HEK293 (cell line): ENCODE measurements around the gene RIMKLB.
A peak's percentile ranks its signal among the peaks of the same experiment; 100 is the strongest.

Experiments
- CTCF ChIA-PET: fragments of 350-600 bp; formaldehyde crosslinking; extraction: SDS; loops from one replicate; lab custom pipeline; 2021; ENCODE audit warnings: antibody characterized with exemption; lab: Yijun Ruan, JAX
- POLR2A ChIA-PET: fragments of 300-600 bp; formaldehyde crosslinking; extraction: SDS; loops from one replicate; lab custom pipeline; 2020; ENCODE audit warnings: antibody characterized with exemption, inconsistent platforms; lab: Yijun Ruan, JAX
- H3K27ac ChIP-seq: fragments of 200-500 bp; sonication (Bioruptor generic); 2 replicates; pipeline ENCODE4 v1.5.1; 2014; ENCODE audit warnings: low read depth, low read length, control low read depth, inconsistent platforms; ENCODE audit errors: extremely low read depth
- H3K36me3 ChIP-seq, 2 experiments: fragments of 200-500 bp in 1 of 2; sonication (Bioruptor generic) in 1 of 2; 1 replicate in 1 of 2; 2 replicates in 1 of 2; pipeline ENCODE4 v1.5.1; 2014 to 2017; ENCODE audit warnings: inconsistent platforms in 2 of 2, low read length in 2 of 2; ENCODE audit not compliant: control insufficient read depth in 2 of 2, insufficient read depth in 1 of 2
- H3K4me1 ChIP-seq: fragments of 200-500 bp; sonication (Bioruptor generic); 2 replicates; pipeline ENCODE4 v1.5.1; 2014; ENCODE audit warnings: mild to moderate bottlenecking, low read length, inconsistent platforms; ENCODE audit not compliant: control insufficient read depth, insufficient read depth
- H3K4me3 ChIP-seq: 2 replicates; pipeline ENCODE4 v1.5.1; 2011; ENCODE audit warnings: low read depth, mild to moderate bottlenecking, control low read depth, low read length, moderate library complexity
- H3K9me3 ChIP-seq: fragments of 200-500 bp; sonication (Bioruptor generic); 2 replicates; pipeline ENCODE4 v1.5.1; 2014; ENCODE audit warnings: low read depth, low read length, inconsistent platforms; ENCODE audit not compliant: control insufficient read depth, insufficient read depth
- MZF1 ChIP-seq: fragments of 450-650 bp; formaldehyde crosslinking; IDR thresholded peaks from 2 replicates; pipeline ENCODE4 v1.5.1; 2017; ENCODE audit warnings: missing biosample characterization, missing genetic modification characterization, borderline replicate concordance
- SP2 ChIP-seq: fragments of 450-650 bp; formaldehyde crosslinking; IDR thresholded peaks from 2 replicates; pipeline ENCODE4 v1.5.1; 2016; ENCODE audit warnings: missing biosample characterization, missing genetic modification characterization
- WT1 ChIP-seq: fragments of 450-650 bp; formaldehyde crosslinking; IDR thresholded peaks from 2 replicates; pipeline ENCODE4 v1.5.1; 2016; ENCODE audit warnings: missing biosample characterization, missing genetic modification characterization
- ZEB2 ChIP-seq: fragments of 450-650 bp; formaldehyde crosslinking; IDR thresholded peaks from 2 replicates; pipeline ENCODE4 v1.5.1; 2016; ENCODE audit warnings: missing biosample characterization, missing genetic modification characterization
- ZNF10 ChIP-seq: fragments of 450-650 bp; formaldehyde crosslinking; IDR thresholded peaks from 2 replicates; pipeline ENCODE4 v1.5.1; 2017; ENCODE audit warnings: missing biosample characterization, missing genetic modification characterization
- ZNF138 ChIP-seq: fragments of 450-650 bp; formaldehyde crosslinking; IDR thresholded peaks from 2 replicates; pipeline ENCODE4 v1.5.1; 2016; ENCODE audit warnings: missing biosample characterization, missing genetic modification characterization, borderline replicate concordance
- ZNF155 ChIP-seq: fragments of 450-650 bp; formaldehyde crosslinking; IDR thresholded peaks from 2 replicates; pipeline ENCODE4 v1.5.1; 2016; ENCODE audit warnings: missing biosample characterization, missing genetic modification characterization
- ZNF221 ChIP-seq: fragments of 450-650 bp; formaldehyde crosslinking; IDR thresholded peaks from 2 replicates; pipeline ENCODE4 v1.5.1; 2017; ENCODE audit warnings: missing biosample characterization, missing genetic modification characterization, borderline replicate concordance
- ZNF37A ChIP-seq: fragments of 450-650 bp; IDR thresholded peaks from 2 replicates; pipeline ENCODE4 v1.5.1; 2018; ENCODE audit warnings: missing biosample characterization, missing genetic modification characterization
- ZNF473 ChIP-seq: fragments of 450-650 bp; formaldehyde crosslinking; IDR thresholded peaks from 2 replicates; pipeline ENCODE4 v1.5.1; 2017; ENCODE audit warnings: missing biosample characterization, missing genetic modification characterization
- ZNF600 ChIP-seq: fragments of 450-650 bp; formaldehyde crosslinking; IDR thresholded peaks from 2 replicates; pipeline ENCODE4 v1.5.1; 2016; ENCODE audit warnings: missing biosample characterization, missing genetic modification characterization
- ZNF785 ChIP-seq: fragments of 450-650 bp; formaldehyde crosslinking; IDR thresholded peaks from 2 replicates; pipeline ENCODE4 v1.5.1; 2016; ENCODE audit warnings: missing biosample characterization, missing genetic modification characterization
- ZSCAN23 ChIP-seq: fragments of 450-650 bp; formaldehyde crosslinking; IDR thresholded peaks from 2 replicates; pipeline ENCODE4 v1.5.1; 2016; ENCODE audit warnings: missing biosample characterization, missing genetic modification characterization
- ZXDB ChIP-seq: fragments of 450-650 bp; formaldehyde crosslinking; IDR thresholded peaks from 2 replicates; pipeline ENCODE4 v1.5.1; 2016; ENCODE audit warnings: missing biosample characterization, missing genetic modification characterization
- TF ChIP-seq, protein P1 (sequence below): fragments of 450-650 bp; formaldehyde crosslinking; IDR thresholded peaks from 2 replicates; pipeline ENCODE4 v1.5.1; 2017; ENCODE audit warnings: missing biosample characterization, missing genetic modification characterization
- TF ChIP-seq, protein P2 (sequence below): fragments of 450-650 bp; formaldehyde crosslinking; IDR thresholded peaks from 2 replicates; pipeline ENCODE4 v1.5.1; 2016; ENCODE audit warnings: missing biosample characterization, missing genetic modification characterization
- TF ChIP-seq, protein P3 (sequence below): fragments of 450-650 bp; formaldehyde crosslinking; IDR thresholded peaks from 2 replicates; pipeline ENCODE4 v1.5.1; 2017; ENCODE audit warnings: missing biosample characterization, missing genetic modification characterization
- TF ChIP-seq, protein P4 (sequence below): fragments of 450-650 bp; formaldehyde crosslinking; IDR thresholded peaks from 2 replicates; pipeline ENCODE4 v1.5.1; 2016; ENCODE audit warnings: missing biosample characterization, missing genetic modification characterization
- TF ChIP-seq, protein P5 (sequence below): fragments of 450-650 bp; formaldehyde crosslinking; IDR thresholded peaks from 2 replicates; pipeline ENCODE4 v1.5.1; 2017; ENCODE audit warnings: missing biosample characterization, mild to moderate bottlenecking, missing genetic modification characterization, moderate library complexity

Gene RIMKLB

DNA sequence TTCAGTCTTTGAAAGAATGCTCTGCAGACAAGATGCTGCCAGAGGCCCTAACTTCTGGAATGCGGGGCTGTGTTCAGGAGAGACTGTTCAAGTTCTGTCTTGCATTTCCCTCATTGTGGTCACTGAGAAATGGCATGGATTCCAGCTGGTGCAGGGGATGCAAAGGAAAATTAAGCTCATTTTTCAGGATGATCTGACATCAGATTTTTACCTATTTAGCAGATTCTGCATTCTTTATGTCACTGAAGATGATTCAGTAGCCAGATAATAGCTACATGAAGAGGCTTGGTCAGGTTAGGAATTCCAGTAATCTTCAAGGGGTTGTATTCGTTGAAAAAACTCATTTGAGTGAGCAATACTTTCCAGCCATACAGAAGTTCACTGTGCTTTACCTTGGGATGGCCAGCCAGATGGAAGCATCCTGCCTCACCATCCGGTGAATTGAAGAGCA, 19.1 kb upstream of the RIMKLB start:
- H3K9me3 ChIP-seq = no peaks in the 10 kb centered on the region
- no peak overlapping the region for H3K4me3 ChIP-seq
- ChIA-PET POLR2A (interaction anchor here (0.6 kb wide), 1 partner anchor 134 kb away, joined by 3 read pairs; no protein-coding TSS in a partner anchor), CTCF (interaction anchor here (0.6 to 4.9 kb wide), 7 partner anchors 21 to 350 kb away, joined by 3 to 22 read pairs (median 4); no protein-coding TSS in a partner anchor)
- no peaks in the 10 kb centered on the region for H3K4me1 ChIP-seq
- no peak overlapping the region for H3K27ac ChIP-seq
- H3K36me3 ChIP-seq = no peaks in the 10 kb centered on the region
- TF ChIP-seq ZNF221 (tag by site-specific recombination) = no peak

DNA sequence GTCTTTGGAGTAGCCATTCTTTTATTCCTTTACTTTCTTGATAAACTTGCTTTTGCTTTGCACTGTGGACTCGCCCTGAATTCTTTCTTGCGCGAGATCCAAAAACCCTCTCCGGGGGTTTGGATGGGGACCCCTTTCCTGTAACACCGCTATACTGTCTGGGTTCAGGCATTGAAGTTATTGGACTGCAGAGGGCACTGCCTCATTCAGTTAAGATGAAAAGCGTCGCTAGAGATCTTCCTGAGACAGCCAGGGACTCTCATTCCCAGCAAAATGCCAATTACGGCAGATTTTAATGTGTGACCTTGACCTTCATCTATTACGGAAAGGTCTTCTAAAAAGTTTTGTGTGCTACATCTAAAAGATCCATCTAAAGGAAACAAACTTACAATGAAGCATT, 17.3 kb upstream of the RIMKLB start:
- Histone ChIP-seq H3K36me3 (no peaks in the 10 kb centered on the region), H3K9me3 (no peaks in the 10 kb centered on the region), H3K4me3 (no peak overlapping the region), H3K27ac (no peak overlapping the region), H3K4me1 (no peaks in the 10 kb centered on the region)
- TF ChIP-seq, protein P1, sequence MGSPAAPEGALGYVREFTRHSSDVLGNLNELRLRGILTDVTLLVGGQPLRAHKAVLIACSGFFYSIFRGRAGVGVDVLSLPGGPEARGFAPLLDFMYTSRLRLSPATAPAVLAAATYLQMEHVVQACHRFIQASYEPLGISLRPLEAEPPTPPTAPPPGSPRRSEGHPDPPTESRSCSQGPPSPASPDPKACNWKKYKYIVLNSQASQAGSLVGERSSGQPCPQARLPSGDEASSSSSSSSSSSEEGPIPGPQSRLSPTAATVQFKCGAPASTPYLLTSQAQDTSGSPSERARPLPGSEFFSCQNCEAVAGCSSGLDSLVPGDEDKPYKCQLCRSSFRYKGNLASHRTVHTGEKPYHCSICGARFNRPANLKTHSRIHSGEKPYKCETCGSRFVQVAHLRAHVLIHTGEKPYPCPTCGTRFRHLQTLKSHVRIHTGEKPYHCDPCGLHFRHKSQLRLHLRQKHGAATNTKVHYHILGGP (tag by site-specific recombination) = no peak
- TF ChIP-seq ZNF785 (tag by site-specific recombination) = no peak
- no peak for TF ChIP-seq ZNF473
- TF ChIP-seq ZNF221 (tag by site-specific recombination) = no peak
- no peak for TF ChIP-seq ZNF138 (tag by site-specific recombination)
- TF ChIP-seq WT1 = no peak
- TF ChIP-seq, protein P2, sequence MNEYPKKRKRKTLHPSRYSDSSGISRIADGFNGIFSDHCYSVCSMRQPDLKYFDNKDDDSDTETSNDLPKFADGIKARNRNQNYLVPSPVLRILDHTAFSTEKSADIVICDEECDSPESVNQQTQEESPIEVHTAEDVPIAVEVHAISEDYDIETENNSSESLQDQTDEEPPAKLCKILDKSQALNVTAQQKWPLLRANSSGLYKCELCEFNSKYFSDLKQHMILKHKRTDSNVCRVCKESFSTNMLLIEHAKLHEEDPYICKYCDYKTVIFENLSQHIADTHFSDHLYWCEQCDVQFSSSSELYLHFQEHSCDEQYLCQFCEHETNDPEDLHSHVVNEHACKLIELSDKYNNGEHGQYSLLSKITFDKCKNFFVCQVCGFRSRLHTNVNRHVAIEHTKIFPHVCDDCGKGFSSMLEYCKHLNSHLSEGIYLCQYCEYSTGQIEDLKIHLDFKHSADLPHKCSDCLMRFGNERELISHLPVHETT (tag by site-specific recombination) = no peak
- no peak for TF ChIP-seq ZNF155 (tag by site-specific recombination)
- no peak for TF ChIP-seq ZSCAN23 (tag by site-specific recombination)
- no peak for TF ChIP-seq ZNF600 (tag by site-specific recombination)
- ChIA-PET CTCF (interaction anchor here (0.6 to 4.9 kb wide), 10 partner anchors 20 to 369 kb away, joined by 3 to 26 read pairs (median 6); no protein-coding TSS in a partner anchor), POLR2A (no interaction called here)

DNA sequence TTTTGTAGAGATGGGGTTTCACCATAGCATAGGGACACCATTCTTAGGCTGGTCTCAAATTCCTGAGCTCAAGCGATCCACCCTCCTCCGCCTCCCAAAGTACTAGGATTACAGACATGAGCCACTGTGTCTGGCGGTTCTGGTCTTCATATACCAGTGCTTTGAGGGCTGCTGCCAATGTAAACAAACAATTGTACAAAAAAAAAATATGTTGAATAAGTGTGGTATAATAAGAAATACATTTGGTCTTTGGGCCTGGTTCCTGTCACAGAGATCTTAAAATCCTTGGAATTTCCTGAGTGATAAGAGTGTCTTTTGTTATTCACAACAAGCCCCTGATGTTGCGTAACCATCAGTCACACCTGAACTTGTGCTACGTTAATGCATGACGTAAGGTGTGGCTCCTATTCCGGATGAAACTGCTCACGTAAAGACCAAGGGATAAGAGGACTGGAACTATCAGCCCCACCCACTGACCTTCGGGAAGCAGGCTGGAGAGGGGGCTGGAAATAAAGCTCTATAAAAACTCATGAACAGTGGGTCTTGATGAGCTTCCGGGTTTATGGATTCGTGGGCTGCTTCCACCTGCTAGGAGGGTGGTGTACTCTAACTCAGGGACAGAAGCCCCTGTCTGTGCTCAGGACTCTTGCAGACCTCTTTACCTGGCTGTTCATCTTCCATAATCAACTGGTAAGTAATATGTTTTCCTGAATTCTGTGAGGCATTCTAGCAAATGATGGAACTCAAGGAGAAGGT, 16.5 kb upstream of the RIMKLB start:
- CTCF ChIA-PET = interaction anchor here (0.6 to 3.0 kb wide), 33 partner anchors 11 to 465 kb away, joined by 3 to 32 read pairs (median 4); no protein-coding TSS in a partner anchor
- no peaks in the 10 kb centered on the region for H3K4me1 ChIP-seq
- no peaks in the 10 kb centered on the region for H3K36me3 ChIP-seq
- H3K27ac ChIP-seq = no peak overlapping the region
- POLR2A ChIA-PET = interaction anchor here (0.6 to 0.9 kb wide), 2 partner anchors 16 to 35 kb away, joined by 3 to 4 read pairs; partner anchors contain the start of gene RIMKLB
- H3K4me3 ChIP-seq = peak overlapping the region; percentile 20
- no peaks in the 10 kb centered on the region for H3K9me3 ChIP-seq
- peak; percentile 38; the same call in 1 of the 2 replicates for TF ChIP-seq ZXDB (tag by site-specific recombination)
- peak; percentile 43; the same call in 1 of the 2 replicates for TF ChIP-seq SP2 (tag by site-specific recombination)
- no peak for TF ChIP-seq MZF1 (tag by site-specific recombination)
- TF ChIP-seq, protein P3, sequence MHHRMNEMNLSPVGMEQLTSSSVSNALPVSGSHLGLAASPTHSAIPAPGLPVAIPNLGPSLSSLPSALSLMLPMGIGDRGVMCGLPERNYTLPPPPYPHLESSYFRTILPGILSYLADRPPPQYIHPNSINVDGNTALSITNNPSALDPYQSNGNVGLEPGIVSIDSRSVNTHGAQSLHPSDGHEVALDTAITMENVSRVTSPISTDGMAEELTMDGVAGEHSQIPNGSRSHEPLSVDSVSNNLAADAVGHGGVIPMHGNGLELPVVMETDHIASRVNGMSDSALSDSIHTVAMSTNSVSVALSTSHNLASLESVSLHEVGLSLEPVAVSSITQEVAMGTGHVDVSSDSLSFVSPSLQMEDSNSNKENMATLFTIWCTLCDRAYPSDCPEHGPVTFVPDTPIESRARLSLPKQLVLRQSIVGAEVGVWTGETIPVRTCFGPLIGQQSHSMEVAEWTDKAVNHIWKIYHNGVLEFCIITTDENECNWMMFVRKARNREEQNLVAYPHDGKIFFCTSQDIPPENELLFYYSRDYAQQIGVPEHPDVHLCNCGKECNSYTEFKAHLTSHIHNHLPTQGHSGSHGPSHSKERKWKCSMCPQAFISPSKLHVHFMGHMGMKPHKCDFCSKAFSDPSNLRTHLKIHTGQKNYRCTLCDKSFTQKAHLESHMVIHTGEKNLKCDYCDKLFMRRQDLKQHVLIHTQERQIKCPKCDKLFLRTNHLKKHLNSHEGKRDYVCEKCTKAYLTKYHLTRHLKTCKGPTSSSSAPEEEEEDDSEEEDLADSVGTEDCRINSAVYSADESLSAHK = no peak
- TF ChIP-seq, protein P4, sequence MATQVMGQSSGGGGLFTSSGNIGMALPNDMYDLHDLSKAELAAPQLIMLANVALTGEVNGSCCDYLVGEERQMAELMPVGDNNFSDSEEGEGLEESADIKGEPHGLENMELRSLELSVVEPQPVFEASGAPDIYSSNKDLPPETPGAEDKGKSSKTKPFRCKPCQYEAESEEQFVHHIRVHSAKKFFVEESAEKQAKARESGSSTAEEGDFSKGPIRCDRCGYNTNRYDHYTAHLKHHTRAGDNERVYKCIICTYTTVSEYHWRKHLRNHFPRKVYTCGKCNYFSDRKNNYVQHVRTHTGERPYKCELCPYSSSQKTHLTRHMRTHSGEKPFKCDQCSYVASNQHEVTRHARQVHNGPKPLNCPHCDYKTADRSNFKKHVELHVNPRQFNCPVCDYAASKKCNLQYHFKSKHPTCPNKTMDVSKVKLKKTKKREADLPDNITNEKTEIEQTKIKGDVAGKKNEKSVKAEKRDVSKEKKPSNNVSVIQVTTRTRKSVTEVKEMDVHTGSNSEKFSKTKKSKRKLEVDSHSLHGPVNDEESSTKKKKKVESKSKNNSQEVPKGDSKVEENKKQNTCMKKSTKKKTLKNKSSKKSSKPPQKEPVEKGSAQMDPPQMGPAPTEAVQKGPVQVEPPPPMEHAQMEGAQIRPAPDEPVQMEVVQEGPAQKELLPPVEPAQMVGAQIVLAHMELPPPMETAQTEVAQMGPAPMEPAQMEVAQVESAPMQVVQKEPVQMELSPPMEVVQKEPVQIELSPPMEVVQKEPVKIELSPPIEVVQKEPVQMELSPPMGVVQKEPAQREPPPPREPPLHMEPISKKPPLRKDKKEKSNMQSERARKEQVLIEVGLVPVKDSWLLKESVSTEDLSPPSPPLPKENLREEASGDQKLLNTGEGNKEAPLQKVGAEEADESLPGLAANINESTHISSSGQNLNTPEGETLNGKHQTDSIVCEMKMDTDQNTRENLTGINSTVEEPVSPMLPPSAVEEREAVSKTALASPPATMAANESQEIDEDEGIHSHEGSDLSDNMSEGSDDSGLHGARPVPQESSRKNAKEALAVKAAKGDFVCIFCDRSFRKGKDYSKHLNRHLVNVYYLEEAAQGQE = no peak
- TF ChIP-seq, protein P5, sequence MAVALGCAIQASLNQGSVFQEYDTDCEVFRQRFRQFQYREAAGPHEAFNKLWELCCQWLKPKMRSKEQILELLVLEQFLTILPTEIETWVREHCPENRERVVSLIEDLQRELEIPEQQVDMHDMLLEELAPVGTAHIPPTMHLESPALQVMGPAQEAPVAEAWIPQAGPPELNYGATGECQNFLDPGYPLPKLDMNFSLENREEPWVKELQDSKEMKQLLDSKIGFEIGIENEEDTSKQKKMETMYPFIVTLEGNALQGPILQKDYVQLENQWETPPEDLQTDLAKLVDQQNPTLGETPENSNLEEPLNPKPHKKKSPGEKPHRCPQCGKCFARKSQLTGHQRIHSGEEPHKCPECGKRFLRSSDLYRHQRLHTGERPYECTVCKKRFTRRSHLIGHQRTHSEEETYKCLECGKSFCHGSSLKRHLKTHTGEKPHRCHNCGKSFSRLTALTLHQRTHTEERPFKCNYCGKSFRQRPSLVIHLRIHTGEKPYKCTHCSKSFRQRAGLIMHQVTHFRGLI (tag by site-specific recombination) = no peak
- TF ChIP-seq ZNF37A (tag by site-specific recombination) = no peak
- TF ChIP-seq ZEB2 (tag by site-specific recombination) = 0 out of 2 replicates have a peak, but pooled peaks have one; percentile 36
- TF ChIP-seq ZNF10 (tag by site-specific recombination) = 0 out of 2 replicates have a peak, but pooled peaks have one; percentile 4
